HG02885 (cell line): ENCODE measurements around the gene SET.

Experiments
- ATAC-seq: cut with Tn5 transposase; IDR thresholded peaks from one replicate; pipeline ENCODE4 v1.9.1; 2021; ENCODE audit warnings: mild to moderate bottlenecking; ENCODE audit not compliant: unreplicated experiment, poor library complexity

SET gene

GRCh38 chr9:128724744-128725211, 35.8 kb downstream of the SET start:
- ATAC-seq: no peak

- no peak for ATAC-seq
Observed at GRCh38 chr9:128727640-128728248, 38.7 kb downstream of the SET start.

- ATAC-seq: no peak
Observed at GRCh38 chr9:128728298-128728697, 39.3 kb downstream of the SET start.

GRCh38 chr9:128729302-128729701, 40.3 kb downstream of the SET start:
- ATAC-seq: no peak

- ATAC-seq: no peak
Observed at GRCh38 chr9:128729766-128730517, 40.9 kb downstream of the SET start.

GRCh38 chr9:128731093-128731492, 42.1 kb downstream of the SET start:
- ATAC-seq: no peak

GRCh38 chr9:128731691-128732090, 42.7 kb downstream of the SET start:
- ATAC-seq: no peak

GRCh38 chr9:128732576-128732975, 43.6 kb downstream of the SET start:
- ATAC-seq: no peak

GRCh38 chr9:128733256-128733655, 44.2 kb downstream of the SET start:
- ATAC-seq: no peak

GRCh38 chr9:128735373-128735772, 46.4 kb downstream of the SET start:
- ATAC-seq: no peak

- ATAC-seq: no peak
Observed at GRCh38 chr9:128742401-128742800, 53.4 kb downstream of the SET start.

- no peak for ATAC-seq
Observed at GRCh38 chr9:128743421-128743820, 54.4 kb downstream of the SET start.
